OCI-LY3 (cell line): ENCODE results near the gene IRGC.

Source experiments
- CTCF ChIP-seq: fragments of 200-600, 300-600 bp; sonication (generic); IDR thresholded peaks from 2 replicates; pipeline ENCODE4 v1.5.1; 2014; ENCODE audit warnings: antibody characterized with exemption, low read length, low read depth
- EZH2phosphoT487 ChIP-seq: fragments of 200-600 bp; shearing (Covaris generic); IDR thresholded peaks from 2 replicates; pipeline ENCODE4 v1.6.1; 2018; ENCODE audit warnings: antibody characterized with exemption, mixed run types, low read depth

GRCh38 chr19:43690444-43690843, 25.4 kb upstream of the IRGC start:
- TF ChIP-seq CTCF (no peak), EZH2phosphoT487 (no peak)
